UCSD-AML1 (cell line): ENCODE data around the gene CTSH.

Experiments
- DNase-seq: peaks from one replicate; lab custom pipeline; 2025; ENCODE audit not compliant: unreplicated experiment; lab: John Stamatoyannopoulos, UW

Gene CTSH, protein sequence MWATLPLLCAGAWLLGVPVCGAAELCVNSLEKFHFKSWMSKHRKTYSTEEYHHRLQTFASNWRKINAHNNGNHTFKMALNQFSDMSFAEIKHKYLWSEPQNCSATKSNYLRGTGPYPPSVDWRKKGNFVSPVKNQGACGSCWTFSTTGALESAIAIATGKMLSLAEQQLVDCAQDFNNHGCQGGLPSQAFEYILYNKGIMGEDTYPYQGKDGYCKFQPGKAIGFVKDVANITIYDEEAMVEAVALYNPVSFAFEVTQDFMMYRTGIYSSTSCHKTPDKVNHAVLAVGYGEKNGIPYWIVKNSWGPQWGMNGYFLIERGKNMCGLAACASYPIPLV

GRCh38 chr15:78944669-78945407 is at the start of gene CTSH:
CTSH (minus strand) TSS chr15:78945046; CDS start chr15:78944981, 65 bp downstream.
- DNase-seq = no peak

GRCh38 chr15:78993931-78994530 is 49.2 kb upstream of the CTSH start:
- DNase-seq = peak; percentile 29

DNA sequence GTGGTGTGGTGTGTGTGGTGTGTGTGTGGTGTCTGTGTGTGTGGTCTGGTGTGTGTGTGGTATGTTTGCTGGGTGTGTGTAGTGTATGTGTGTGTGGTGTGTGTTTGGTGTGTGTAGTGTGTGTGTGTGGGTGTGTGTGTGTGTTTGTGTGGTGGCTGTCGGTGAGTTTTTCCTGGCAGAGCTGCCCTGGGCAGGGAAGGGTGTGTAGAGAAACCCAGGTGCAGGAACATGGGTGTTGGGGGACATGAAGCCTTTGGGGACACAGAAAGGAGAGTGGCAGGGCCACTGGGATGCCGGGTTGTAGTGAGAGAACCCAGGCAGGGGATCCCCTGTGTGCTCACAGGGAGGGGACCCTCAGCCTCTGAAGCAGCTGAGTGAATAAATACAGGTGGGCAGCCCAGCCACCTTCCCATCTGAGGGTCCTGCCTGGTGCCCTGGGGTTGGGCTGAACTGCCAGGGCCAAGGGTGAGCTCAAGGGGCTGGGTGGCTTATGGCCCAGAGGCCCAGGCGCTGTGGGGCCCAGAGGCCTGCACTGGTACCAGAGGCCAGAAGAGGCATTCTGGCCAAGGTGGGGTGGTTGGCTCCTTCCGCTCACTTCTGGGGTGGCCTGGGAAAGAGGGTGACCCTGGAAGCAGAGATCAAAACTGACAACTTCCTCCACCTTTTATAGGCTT is 48.5 kb upstream of the CTSH start:
- no peak for DNase-seq

GRCh38 chr15:78992416-78993256 is 47.8 kb upstream of the CTSH start:
- DNase-seq = peak; percentile 51

- no peak for DNase-seq
Measured at GRCh38 chr15:78991879-78992278, 47.0 kb upstream of the CTSH start.

GRCh38 chr15:78991476-78991875 is 46.6 kb upstream of the CTSH start:
- no peak for DNase-seq

- DNase-seq = no peak
Measured at GRCh38 chr15:78990278-78990677, 45.4 kb upstream of the CTSH start.

GRCh38 chr15:78989701-78990240 is 44.9 kb upstream of the CTSH start:
- no peak for DNase-seq

DNA sequence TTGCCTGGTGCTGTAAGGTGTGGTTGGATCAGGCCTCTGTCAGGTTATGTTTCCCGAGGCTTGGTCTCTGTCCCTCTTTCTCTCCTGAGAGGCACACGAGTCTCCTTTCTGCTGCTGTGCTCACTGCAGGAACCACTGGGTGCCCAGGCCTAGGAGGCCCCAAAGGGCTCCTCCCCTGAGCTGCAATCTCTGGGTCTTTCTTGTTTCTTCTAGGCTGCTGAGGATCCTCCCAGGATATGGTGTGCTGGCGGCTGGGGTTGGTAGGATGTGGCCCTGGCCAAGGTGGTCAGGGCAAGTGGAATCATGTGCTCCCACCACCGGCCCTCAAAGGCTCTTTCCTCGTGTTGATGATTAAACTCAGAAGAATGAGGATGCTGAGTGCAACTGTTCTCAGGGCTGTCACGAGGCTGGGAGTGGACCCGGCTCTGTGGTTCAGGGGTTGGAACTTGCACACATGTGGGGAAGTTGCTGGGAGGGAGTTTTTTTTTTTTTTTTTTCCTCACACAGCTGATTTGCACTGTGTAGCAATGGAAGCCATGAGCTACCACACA is 43.6 kb upstream of the CTSH start:
- peak; percentile 80 for DNase-seq

GRCh38 chr15:78987556-78988360 is 42.9 kb upstream of the CTSH start:
- no peak for DNase-seq

- DNase-seq = no peak
Measured at GRCh38 chr15:78985859-78986475, 41.1 kb upstream of the CTSH start.

DNA sequence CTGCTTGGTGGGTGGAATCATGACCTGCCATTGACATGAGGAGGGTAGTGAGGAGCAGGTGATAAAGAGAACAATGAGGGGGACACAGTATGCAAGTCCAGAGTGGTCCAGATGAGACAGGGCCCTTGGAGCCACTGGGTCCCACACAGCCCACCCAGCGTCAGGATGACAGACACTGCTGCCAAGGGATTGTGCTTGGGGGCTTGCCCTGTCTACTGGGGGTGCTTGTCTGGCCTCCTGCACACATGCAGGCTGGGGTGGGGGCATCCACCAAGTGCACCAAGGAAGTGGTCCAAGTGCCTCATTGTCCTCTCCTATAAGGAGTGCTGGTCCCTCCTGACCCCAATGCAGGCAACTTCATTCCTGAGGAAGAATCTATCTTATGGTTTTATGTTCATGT is 39.2 kb upstream of the CTSH start:
- DNase-seq = no peak

- no peak for DNase-seq
Measured at GRCh38 chr15:78983146-78983918, 38.5 kb upstream of the CTSH start.

DNA sequence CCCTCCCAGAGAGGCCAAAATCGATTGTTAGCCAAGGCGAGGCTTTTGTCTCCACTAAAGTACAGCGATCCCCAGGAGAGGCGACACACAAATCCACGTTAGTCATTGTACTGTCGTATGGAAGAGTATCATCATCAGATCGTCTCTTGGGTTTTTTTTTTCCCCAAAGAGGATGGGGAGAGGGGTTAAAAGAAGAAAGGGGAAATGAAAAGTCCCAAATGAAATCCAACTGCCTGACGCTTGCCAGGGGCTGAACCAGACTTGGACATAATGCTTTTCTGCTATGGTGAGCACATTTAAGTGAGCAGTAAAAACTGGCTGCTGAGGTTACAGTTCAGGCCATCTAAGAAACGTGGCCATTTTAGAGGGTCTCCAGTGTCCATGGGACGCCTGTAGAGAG is 37.9 kb upstream of the CTSH start:
- DNase-seq = no peak

- DNase-seq = no peak
Measured at GRCh38 chr15:78981532-78982313, 36.9 kb upstream of the CTSH start.

DNA sequence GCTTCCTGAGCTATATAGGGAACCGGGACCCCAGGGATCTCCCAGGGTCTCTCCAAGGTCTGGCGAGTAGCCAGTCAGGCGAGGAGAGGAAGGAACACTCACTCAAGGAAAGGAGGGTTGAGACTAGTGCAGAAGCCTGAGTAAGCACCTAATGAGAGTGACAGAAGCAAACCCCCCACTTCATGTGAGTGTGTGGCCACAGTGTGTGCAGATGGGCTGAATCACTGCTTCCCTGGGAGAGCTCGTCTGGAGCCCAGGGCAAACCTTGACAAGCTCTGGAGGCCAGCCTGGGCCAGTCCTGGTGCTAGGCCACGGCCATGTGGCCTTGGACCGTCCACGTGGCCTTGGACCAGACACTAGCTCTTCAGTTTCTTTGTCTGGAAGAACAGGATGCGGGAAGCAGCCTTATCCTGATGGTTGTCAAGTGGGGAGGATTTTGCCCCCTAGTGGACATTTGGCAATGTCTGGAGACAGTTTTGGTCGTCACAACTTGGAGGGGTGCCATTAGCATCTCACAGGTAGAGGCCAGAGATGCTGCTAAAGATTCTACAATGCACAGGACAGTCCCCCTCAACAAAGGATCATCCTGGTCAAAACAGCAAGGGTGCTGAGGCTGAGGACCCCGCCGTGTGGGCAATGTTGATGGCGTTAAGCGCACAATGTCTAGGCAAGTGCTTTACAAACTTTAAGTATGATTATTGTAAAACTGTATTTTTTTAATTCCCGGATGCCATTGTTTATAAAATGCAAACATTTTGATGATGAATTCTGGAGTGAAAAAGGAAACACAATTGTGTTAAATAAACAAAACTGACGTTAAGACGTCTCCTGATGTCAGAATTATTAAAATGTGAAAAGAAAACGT is 34.8 kb upstream of the CTSH start:
- DNase-seq = peak; percentile 38
